PC-9 (cell line): ENCODE data around the gene PTRH2. TPM values are rescaled to one million over a fixed set of nuclear protein-coding genes. Genes with fewer than 3 reads are reported as not detected.

Experiments
- BruUV-seq: library from RNA; stranded (reverse); fragments of 400-500 nt; replicated peaks from 2 replicates; lab custom pipeline; 2021; lab: Mats Ljungman, UMichigan
- CTCF ChIA-PET: fragments of 300-600 bp; sonication (Branson Sonifier 250); formaldehyde crosslinking; loops from one replicate; lab custom pipeline; 2022; ENCODE audit warnings: antibody characterized with exemption; lab: Charles Lee
- POLR2A ChIA-PET: fragments of 300-600 bp; sonication (Branson Sonifier 250); formaldehyde crosslinking; loops from one replicate; lab custom pipeline; 2022; ENCODE audit warnings: antibody characterized with exemption; ENCODE audit not compliant: unreplicated experiment; lab: Charles Lee
- DNase-seq, 2 experiments: peaks; one replicate each; pipeline versions ENCODE4 v3.0.0 to v3.0.0-alpha.2; 2015 to 2022; ENCODE audit warnings: mixed read lengths in 1 of 2
- H2AFZ ChIP-seq: fragments of 200-600 bp; sonication (generic); 2 replicates; pipeline ENCODE4 v1.8.1; 2017; ENCODE audit warnings: antibody characterized with exemption
- H3F3A ChIP-seq: fragments of 200-600 bp; sonication (generic); 2 replicates; pipeline ENCODE4 v1.8.1; 2017; ENCODE audit warnings: antibody characterized with exemption, mild to moderate bottlenecking, low read depth; ENCODE audit not compliant: insufficient read depth
- H3K27ac ChIP-seq: fragments of 200-600 bp; sonication (generic); 2 replicates; pipeline ENCODE4 v1.6.1; 2016; ENCODE audit warnings: mixed run types
- H3K27me3 ChIP-seq: fragments of 200-600 bp; sonication (generic); 2 replicates; pipeline ENCODE4 v1.6.1; 2016; ENCODE audit warnings: low read depth, mixed run types; ENCODE audit not compliant: insufficient read depth
- H3K36me3 ChIP-seq: fragments of 200-600 bp; sonication (generic); 2 replicates; pipeline ENCODE4 v1.6.1; 2016; ENCODE audit warnings: low read depth, mixed run types
- H3K4me1 ChIP-seq: fragments of 200-600 bp; sonication (generic); replicated peaks from 2 replicates; pipeline ENCODE4 v1.6.1; 2016; ENCODE audit warnings: mixed run types; ENCODE audit not compliant: insufficient read depth
- H3K4me2 ChIP-seq: fragments of 200-600 bp; sonication (generic); 2 replicates; pipeline ENCODE4 v1.6.1; 2017; ENCODE audit warnings: mixed run types
- H3K4me3 ChIP-seq: fragments of 200-600 bp; sonication (generic); 2 replicates; pipeline ENCODE4 v1.6.1; 2016; ENCODE audit warnings: mixed run types
- H3K79me2 ChIP-seq: fragments of 200-600 bp; sonication (generic); 2 replicates; pipeline ENCODE4 v1.6.1; 2017; ENCODE audit warnings: low read depth, mixed run types
- H3K9me2 ChIP-seq: fragments of 200-600 bp; sonication (generic); 2 replicates; pipeline ENCODE4 v1.8.1; 2017; ENCODE audit warnings: mild to moderate bottlenecking; ENCODE audit not compliant: insufficient read depth
- H3K9me3 ChIP-seq: fragments of 200-600 bp; sonication (generic); 2 replicates; pipeline ENCODE4 v1.8.1; 2016; ENCODE audit warnings: low read depth; ENCODE audit not compliant: insufficient read depth
- H4K20me1 ChIP-seq: fragments of 200-600 bp; sonication (generic); 2 replicates; pipeline ENCODE4 v1.8.1; 2017; ENCODE audit not compliant: insufficient read depth
- EZH2 ChIP-seq: fragments of 200-600 bp; sonication (generic); IDR thresholded peaks from 2 replicates; pipeline ENCODE4 v1.8.0; 2017; ENCODE audit warnings: antibody characterized with exemption, low read depth
- intact Hi-C: fragments of 100-400 bp; cut with micrococcal nuclease; formaldehyde crosslinking; loops from one replicate; pipeline ENCODE4 v1.10.0; 2022; ENCODE audit not compliant: unreplicated experiment
- total RNA-seq: library from RNA; stranded (reverse); gene quantifications from 2 replicates; pipeline ENCODE4 v1.2.3, GENCODE V29; 2021
- TF ChIP-seq, protein P1 (sequence below): fragments of 200-600 bp; sonication (generic); conservative IDR thresholded peaks from 2 replicates; pipeline ENCODE4 v1.6.1; 2017; ENCODE audit warnings: mixed run types, antibody characterized with exemption, mild to moderate bottlenecking, moderate library complexity

PTRH2 gene
- total RNA-seq, 1 experiment from 2014 or later = 25.9 TPM

DNA sequence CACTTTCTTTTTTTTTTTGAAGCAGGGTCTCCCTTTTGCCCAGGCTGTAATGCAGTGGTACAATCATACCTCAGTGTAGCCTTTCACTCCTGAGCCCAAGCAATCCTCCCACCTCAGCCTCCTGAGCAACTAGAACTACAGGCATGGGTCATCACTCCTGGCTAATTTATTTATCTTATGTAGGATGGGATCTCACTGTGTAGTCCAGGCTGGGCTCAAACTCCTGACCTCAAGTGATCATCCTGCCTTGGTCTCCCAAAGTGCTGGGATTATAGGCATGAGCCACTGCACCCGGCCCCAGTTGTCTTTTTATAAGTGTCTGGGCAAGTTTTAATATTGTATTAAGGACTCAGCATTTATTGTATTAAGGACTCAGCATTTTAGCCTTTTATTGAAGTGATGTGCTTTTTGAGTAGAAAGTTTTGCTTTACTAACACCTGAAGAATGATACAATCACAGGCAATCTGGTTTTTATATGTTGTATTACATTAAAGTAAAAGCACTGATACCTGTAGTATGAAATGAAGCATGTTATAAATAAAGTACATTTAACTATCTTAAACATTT lies 23.1 kb upstream of the PTRH2 start:
- intact Hi-C loops = no loop called here
- H3K79me2 ChIP-seq = peaks cover 52% of the 10 kb centered on the region
- POLR2A ChIA-PET = no interaction called here

DNA sequence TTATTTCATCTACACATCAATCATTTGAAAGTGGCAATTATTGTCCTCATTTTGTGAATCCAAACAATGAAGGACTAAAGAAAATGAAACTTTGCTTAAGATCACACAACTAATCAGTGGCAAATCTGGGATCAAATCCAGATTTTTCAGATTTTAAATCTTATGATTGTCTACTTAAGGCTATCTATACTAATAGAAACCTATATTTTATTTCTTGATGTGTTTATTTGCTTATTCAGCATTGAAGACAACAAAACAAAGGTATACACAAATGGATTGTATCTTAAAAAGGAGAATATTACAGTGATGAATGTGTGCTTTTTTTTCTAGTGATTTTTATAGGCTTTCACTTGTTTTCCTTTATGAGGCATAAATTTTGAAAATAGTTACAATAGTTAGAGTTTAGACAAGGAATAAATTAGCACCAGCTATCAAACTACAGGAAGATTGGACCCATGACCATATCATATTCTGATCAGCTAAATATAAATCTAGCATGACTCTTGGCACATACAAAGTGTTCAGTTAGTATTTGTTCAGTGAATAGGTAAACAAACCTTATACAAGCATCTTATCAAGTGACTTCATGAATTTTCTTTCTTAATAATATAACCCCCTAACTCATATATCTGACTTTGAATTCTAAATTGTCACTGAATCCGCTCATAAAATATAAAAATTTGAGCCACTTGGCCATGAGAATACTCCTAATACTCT lies 20.7 kb upstream of the PTRH2 start:
- Histone ChIP-seq H3K36me3 (0 out of 2 replicates have a peak, but pooled peaks cover 5% of the 10 kb centered on the region), H3K9me2 (no peaks in the 10 kb centered on the region), H3K9me3 (no peaks in the 10 kb centered on the region), H2AFZ (no peak overlapping the region), H4K20me1 (no peaks in the 10 kb centered on the region; the same call in 1 of the 2 replicates), H3K4me3 (no peak overlapping the region), H3K4me1 (peaks cover 20% of the 10 kb centered on the region), H3K27me3 (no peaks in the 10 kb centered on the region), H3K79me2 (peaks cover 64% of the 10 kb centered on the region), H3K27ac (peak overlapping the region; percentile 15; the same call in 1 of the 2 replicates), H3K4me2 (no peak overlapping the region), H3F3A (peaks cover 13% of the 10 kb centered on the region)
- intact Hi-C loops = no loop called here
- ChIA-PET POLR2A (interaction anchor here (0.6 kb wide), 3 partner anchors 26 to 237 kb away, joined by 3 to 12 read pairs (median 4); no protein-coding TSS in a partner anchor), CTCF (no interaction called here)
- DNase-seq = no peak
- TF ChIP-seq EZH2 = no peak
- TF ChIP-seq, protein P1, sequence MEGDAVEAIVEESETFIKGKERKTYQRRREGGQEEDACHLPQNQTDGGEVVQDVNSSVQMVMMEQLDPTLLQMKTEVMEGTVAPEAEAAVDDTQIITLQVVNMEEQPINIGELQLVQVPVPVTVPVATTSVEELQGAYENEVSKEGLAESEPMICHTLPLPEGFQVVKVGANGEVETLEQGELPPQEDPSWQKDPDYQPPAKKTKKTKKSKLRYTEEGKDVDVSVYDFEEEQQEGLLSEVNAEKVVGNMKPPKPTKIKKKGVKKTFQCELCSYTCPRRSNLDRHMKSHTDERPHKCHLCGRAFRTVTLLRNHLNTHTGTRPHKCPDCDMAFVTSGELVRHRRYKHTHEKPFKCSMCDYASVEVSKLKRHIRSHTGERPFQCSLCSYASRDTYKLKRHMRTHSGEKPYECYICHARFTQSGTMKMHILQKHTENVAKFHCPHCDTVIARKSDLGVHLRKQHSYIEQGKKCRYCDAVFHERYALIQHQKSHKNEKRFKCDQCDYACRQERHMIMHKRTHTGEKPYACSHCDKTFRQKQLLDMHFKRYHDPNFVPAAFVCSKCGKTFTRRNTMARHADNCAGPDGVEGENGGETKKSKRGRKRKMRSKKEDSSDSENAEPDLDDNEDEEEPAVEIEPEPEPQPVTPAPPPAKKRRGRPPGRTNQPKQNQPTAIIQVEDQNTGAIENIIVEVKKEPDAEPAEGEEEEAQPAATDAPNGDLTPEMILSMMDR = no peak
- BruUV-seq = no TSS peak

More for the DNA sequence above, 23.1 kb upstream of the PTRH2 start:
- BruUV-seq = no TSS peak
- Histone ChIP-seq H3K36me3 (0 out of 2 replicates have a peak, but pooled peaks cover 10% of the 10 kb centered on the region), H3K27ac (peak overlapping the region; percentile 22; the same call in 1 of the 2 replicates), H3K4me3 (no peak overlapping the region), H3K9me3 (no peaks in the 10 kb centered on the region), H3F3A (peaks cover 8% of the 10 kb centered on the region), H2AFZ (no peak overlapping the region), H4K20me1 (no peaks in the 10 kb centered on the region; the same call in 1 of the 2 replicates), H3K4me1 (peaks cover 16% of the 10 kb centered on the region), H3K9me2 (no peaks in the 10 kb centered on the region), H3K4me2 (no peak overlapping the region), H3K27me3 (no peaks in the 10 kb centered on the region)
- CTCF ChIA-PET = no interaction called here
- no peak for TF ChIP-seq EZH2
- TF ChIP-seq, protein P1 = no peak
- DNase-seq = no peak

DNA sequence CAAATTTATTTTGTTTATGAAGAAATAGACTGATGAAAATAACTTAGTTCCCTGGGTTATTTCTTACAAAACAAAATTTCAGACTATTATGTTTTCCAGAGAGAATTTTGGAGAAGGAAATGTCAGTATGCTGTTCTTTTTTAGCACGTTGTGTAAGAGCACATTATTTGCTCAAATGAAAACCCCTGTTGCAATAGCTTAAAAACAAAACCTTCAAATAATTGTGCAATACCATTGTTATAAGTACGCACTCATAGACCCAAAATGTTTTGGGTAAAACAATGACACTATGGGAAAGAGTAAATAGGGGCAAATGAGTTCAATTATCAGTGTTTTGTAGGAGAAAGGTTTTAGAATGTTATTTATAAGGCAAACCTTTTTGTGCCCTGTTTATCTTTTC lies 18.5 kb upstream of the PTRH2 start:
- BruUV-seq = no TSS peak
- Histone ChIP-seq H3K9me2 (no peaks in the 10 kb centered on the region), H4K20me1 (no peaks in the 10 kb centered on the region; the same call in 1 of the 2 replicates), H2AFZ (no peak overlapping the region), H3F3A (peaks cover 10% of the 10 kb centered on the region; the same call in 1 of the 2 replicates), H3K36me3 (no peaks in the 10 kb centered on the region), H3K27me3 (no peaks in the 10 kb centered on the region), H3K4me2 (no peak overlapping the region), H3K79me2 (peaks cover 83% of the 10 kb centered on the region), H3K4me1 (peaks cover 20% of the 10 kb centered on the region), H3K4me3 (no peak overlapping the region), H3K9me3 (no peaks in the 10 kb centered on the region), H3K27ac (peak overlapping the region; percentile 36)
- POLR2A ChIA-PET = interaction anchor here (0.7 kb wide), 1 partner anchor 108 kb away, joined by 7 read pairs; no protein-coding TSS in a partner anchor
- intact Hi-C loops = no loop called here
- peak in 1 of 2 experiments; percentile 49 for DNase-seq
- TF ChIP-seq, protein P1 = no peak
- TF ChIP-seq EZH2 = no peak
- CTCF ChIA-PET = interaction anchor here (0.5 kb wide), 1 partner anchor 475 kb away, joined by 14 read pairs; no protein-coding TSS in a partner anchor
